ENCODE results near the gene FGF8.

Gene FGF8

DNA sequence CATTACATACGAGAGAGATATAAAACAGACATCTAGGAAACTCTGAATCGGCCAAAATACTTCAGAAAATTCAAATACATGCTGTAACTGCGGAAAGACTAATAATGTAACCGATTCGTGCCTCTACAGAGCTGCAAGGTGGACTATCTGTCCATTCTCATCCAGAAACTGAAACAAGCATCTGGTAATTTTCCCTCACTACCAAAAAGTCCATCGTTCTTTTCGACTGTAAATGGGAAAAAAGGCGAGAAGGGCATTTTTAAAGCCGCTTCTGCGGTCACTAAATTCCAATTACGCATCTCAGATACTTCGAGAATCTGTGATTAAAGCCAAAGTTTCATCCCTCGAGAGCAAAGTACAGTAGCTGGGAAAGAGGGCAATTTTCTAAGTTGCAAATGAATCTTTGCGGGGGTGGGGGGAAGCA, 41.0 kb upstream of the FGF8 start:
- peak overlapping the region; percentile 82 for H3K4me3 ChIP-seq (ENCODE audit: low read depth, low read length)
- TF ChIP-seq POLR2A (IDR thresholded peaks at IDR 0.05; ENCODE audit: extremely low read depth, insufficient read length), result no peak
- TF ChIP-seq MYC (IDR thresholded peaks at IDR 0.05; ENCODE audit: low read depth, low read length), result no peak
- TF ChIP-seq, protein P1, sequence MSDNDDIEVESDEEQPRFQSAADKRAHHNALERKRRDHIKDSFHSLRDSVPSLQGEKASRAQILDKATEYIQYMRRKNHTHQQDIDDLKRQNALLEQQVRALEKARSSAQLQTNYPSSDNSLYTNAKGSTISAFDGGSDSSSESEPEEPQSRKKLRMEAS (IDR thresholded peaks at IDR 0.05; ENCODE audit: low read depth, low read length), result no peak
- TF ChIP-seq, protein P2, sequence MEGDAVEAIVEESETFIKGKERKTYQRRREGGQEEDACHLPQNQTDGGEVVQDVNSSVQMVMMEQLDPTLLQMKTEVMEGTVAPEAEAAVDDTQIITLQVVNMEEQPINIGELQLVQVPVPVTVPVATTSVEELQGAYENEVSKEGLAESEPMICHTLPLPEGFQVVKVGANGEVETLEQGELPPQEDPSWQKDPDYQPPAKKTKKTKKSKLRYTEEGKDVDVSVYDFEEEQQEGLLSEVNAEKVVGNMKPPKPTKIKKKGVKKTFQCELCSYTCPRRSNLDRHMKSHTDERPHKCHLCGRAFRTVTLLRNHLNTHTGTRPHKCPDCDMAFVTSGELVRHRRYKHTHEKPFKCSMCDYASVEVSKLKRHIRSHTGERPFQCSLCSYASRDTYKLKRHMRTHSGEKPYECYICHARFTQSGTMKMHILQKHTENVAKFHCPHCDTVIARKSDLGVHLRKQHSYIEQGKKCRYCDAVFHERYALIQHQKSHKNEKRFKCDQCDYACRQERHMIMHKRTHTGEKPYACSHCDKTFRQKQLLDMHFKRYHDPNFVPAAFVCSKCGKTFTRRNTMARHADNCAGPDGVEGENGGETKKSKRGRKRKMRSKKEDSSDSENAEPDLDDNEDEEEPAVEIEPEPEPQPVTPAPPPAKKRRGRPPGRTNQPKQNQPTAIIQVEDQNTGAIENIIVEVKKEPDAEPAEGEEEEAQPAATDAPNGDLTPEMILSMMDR (IDR thresholded peaks at IDR 0.05; ENCODE audit: low read depth, low read length), result no peak
- DNase-seq (ENCODE audit: low read depth), result no peak

DNA sequence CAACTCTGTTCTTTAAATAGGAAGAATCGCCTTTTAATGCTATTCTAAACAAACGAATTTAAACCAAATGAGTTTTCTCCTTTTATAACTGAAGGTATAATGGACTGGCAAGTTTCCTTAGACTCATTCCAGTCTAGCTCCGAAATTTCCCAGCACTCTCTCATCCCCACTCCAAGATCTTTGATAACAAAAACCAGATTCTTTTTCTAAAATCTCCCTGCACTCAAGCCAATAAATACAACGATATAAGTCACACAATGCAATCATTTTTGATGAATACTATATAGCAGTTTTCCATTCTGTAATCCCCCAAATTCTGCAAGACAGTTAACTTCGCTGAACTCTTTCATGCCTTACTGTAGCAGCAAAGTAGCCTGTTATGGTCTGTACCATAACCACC, 40.5 kb upstream of the FGF8 start:
- DNase-seq (ENCODE audit: low read depth), result no peak
- no peak for TF ChIP-seq POLR2A (IDR thresholded peaks at IDR 0.05; ENCODE audit: extremely low read depth, insufficient read length)
- TF ChIP-seq, protein P2 (IDR thresholded peaks at IDR 0.05; ENCODE audit: low read depth, low read length), result no peak
- TF ChIP-seq, protein P1 (IDR thresholded peaks at IDR 0.05; ENCODE audit: low read depth, low read length), result no peak
- TF ChIP-seq MYC (IDR thresholded peaks at IDR 0.05; ENCODE audit: low read depth, low read length), result no peak
- peak overlapping the region; percentile 82 for H3K4me3 ChIP-seq (ENCODE audit: low read depth, low read length)

DNA sequence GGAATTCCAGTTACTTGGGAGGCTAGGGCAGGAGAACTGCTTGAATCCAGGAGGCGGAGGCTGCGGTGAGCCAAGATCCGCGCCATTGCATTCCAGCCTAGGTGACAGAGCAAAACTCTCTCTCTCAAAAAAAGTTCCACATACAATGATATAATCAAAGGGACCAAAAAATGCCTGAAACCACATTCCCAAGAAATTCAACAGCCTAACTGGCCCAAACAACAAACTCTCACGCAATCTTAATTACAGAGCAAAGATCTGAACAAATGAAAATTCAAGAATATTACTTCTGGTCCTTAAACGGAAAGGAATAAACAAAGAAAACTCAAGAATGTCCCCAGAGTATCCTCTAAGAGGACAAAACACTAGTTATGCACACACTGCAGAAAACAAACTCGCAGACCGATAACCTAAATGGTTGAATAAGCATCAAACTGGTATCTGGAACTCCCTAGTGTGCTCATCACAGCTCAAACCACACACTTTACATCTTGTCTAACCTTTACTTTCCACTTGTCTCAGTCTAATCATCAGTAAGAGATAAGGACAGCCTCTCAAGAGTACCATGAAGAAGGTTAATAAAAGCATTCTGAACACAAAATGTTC, 38.7 kb upstream of the FGF8 start:
- no peak for DNase-seq (ENCODE audit: low read depth)
- H3K4me3 ChIP-seq (ENCODE audit: low read depth, low read length), result peak overlapping the region; percentile 82

DNA sequence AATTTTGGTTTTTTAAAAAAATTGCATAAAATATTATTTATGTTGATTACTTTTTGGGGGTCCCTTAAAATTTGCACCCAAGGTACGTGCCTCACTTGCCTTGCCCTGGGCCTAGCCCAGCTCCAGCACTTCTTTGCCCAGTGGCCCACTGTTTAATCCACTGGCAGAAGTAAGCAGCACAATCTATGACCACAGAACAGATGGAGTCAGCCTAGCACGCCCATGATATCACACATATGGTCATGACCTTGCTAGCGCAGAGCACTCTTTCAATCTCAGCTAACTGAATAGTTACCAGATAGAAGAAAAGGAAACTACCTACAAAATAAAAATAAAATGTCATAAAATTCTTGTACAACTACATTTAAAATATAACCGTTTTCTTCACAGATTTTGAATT, 36.7 kb upstream of the FGF8 start:
- DNase-seq (ENCODE audit: low read depth), result no peak
- TF ChIP-seq, protein P2 (IDR thresholded peaks at IDR 0.05; ENCODE audit: low read depth, low read length), result no peak
- TF ChIP-seq MYC (IDR thresholded peaks at IDR 0.05; ENCODE audit: low read depth, low read length) (no peak), POLR2A (IDR thresholded peaks at IDR 0.05; ENCODE audit: extremely low read depth, insufficient read length) (no peak)
- TF ChIP-seq, protein P1 (IDR thresholded peaks at IDR 0.05; ENCODE audit: low read depth, low read length), result no peak
- no peak overlapping the region for H3K4me3 ChIP-seq (ENCODE audit: low read depth, low read length)

More for the DNA sequence above, 38.7 kb upstream of the FGF8 start:
- TF ChIP-seq, protein P1 (IDR thresholded peaks at IDR 0.05; ENCODE audit: low read depth, low read length), result no peak
- TF ChIP-seq POLR2A (IDR thresholded peaks at IDR 0.05; ENCODE audit: extremely low read depth, insufficient read length), result no peak
- TF ChIP-seq MYC (IDR thresholded peaks at IDR 0.05; ENCODE audit: low read depth, low read length), result no peak
- TF ChIP-seq, protein P2 (IDR thresholded peaks at IDR 0.05; ENCODE audit: low read depth, low read length), result no peak

DNA sequence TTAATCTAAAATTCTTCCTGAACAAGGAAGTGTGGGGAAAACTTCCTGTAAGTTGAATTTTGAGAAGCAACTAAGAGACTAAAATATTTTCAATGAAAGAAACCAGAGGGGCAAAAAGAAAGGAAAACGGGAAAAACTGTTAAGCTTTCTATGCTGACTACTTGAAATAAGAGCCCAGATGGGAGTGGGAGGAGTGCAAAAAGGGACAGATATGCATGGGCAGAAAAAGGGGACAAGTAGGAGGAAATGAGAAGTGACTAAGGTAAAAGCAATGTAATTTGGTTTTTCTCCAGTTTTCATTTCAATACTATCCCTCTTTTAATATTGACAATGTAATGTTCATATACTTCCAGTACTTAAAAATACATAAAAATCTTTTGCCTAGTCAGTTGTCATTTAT, 31.2 kb upstream of the FGF8 start:
- TF ChIP-seq, protein P2 (IDR thresholded peaks at IDR 0.05; ENCODE audit: low read depth, low read length), result no peak
- TF ChIP-seq POLR2A (IDR thresholded peaks at IDR 0.05; ENCODE audit: extremely low read depth, insufficient read length), result no peak
- TF ChIP-seq, protein P1 (IDR thresholded peaks at IDR 0.05; ENCODE audit: low read depth, low read length), result no peak
- no peak overlapping the region for H3K4me3 ChIP-seq (ENCODE audit: low read depth, low read length)
- no peak for DNase-seq (ENCODE audit: low read depth)

Data from NB4 (cell line).